ENCODE measurements around the gene DCAKD. TPM values are rescaled to one million over a fixed set of nuclear protein-coding genes. Genes with fewer than 3 reads are reported as not detected.
A peak's percentile ranks its signal among the peaks of the same experiment; 100 is the strongest.

DCAKD gene
- total and polyA plus RNA-seq, 2 donors (not counting 3 experiments of a cell fraction or from before 2014, with no cell fraction given): 30.8 to 36.5 TPM

GRCh38 chr17:45092911-45093430 is 41.5 kb upstream of the DCAKD start:
- Histone ChIP-seq H3K79me2 (ENCODE audit: control insufficient read depth, insufficient read depth, low read length) (no peaks in the 10 kb centered on the region), H3K9ac (replicated peaks; ENCODE audit: extremely low read depth, insufficient read depth, low read length) (peak overlapping the region; percentile 75), H3K4me2 (ENCODE audit: insufficient read depth, low read length) (peak overlapping the region; percentile 23), H3K9me1 (replicated peaks; ENCODE audit: control insufficient read depth, extremely low read depth, insufficient read depth, low read length) (no peaks in the 10 kb centered on the region), H3K36me3 (ENCODE audit: control insufficient read depth in 2 of 2, extremely low read depth in 1 of 2, insufficient read depth in 2 of 2, low read length in 2 of 2) (peaks cover 22 to 29% of the 10 kb centered on the region in 2 experiments), H3K4me3 (replicated peaks in 1 of 3; ENCODE audit: insufficient read depth in 1 of 3, low read depth in 1 of 3, low read length in 3 of 3) (no peak overlapping the region), H4K20me1 (replicated peaks; ENCODE audit: control insufficient read depth, extremely low read depth, insufficient read depth, low read length) (no peaks in the 10 kb centered on the region), H3K9me3 (replicated peaks; ENCODE audit: control insufficient read depth, insufficient read depth, low read length) (no peaks in the 10 kb centered on the region), H3K27me3 (ENCODE audit: control insufficient read depth in 2 of 2, insufficient read depth in 2 of 2, low read length in 2 of 2) (no peaks in the 10 kb centered on the region), H3K4me1 (ENCODE audit: control insufficient read depth, extremely low read depth, insufficient read depth, low read length) (peaks cover 23% of the 10 kb centered on the region), H3K27ac (ENCODE audit: insufficient read depth, low read depth, low read length) (peak overlapping the region; percentile 92), H2AFZ (ENCODE audit: low read depth, low read length) (no peak overlapping the region)
- dilution Hi-C loops (cut with MboI; ENCODE audit: extremely low pct_ligation_motif_present, low sequenced_read_pairs) (no loop called here), intact Hi-C loops (cut with micrococcal nuclease) (loop anchor here (5.0 kb wide), 1 partner anchor 41 kb away; the partner anchor contains the start of gene DCAKD)
- peak; percentile 95 for DNase-seq (ENCODE audit: low read depth, low spot score)
- peak; percentile 100 for FAIRE-seq
- CTCF ChIA-PET: interaction anchor here (0.5 to 2.5 kb wide), 5 partner anchors 24 to 311 kb away, joined by 3 to 13 read pairs (median 4); partner anchors contain the start of gene ACBD4
- no peak for TF ChIP-seq POLR2A (IDR thresholded peaks at IDR 0.05; ENCODE audit: low read depth, low read length)
- TF ChIP-seq GATA2 (IDR thresholded peaks at IDR 0.05; ENCODE audit: insufficient read depth, insufficient read length, low read depth, low read length): no peak
- no peak for TF ChIP-seq EZH2 (IDR thresholded peaks at IDR 0.05; ENCODE audit: borderline replicate concordance, low read depth, low read length, severe bottlenecking)
- peak; percentile 82 for TF ChIP-seq POLR2AphosphoS5 (IDR thresholded peaks at IDR 0.05; ENCODE audit: insufficient read depth, low read depth, low read length)
- TF ChIP-seq FOS (IDR thresholded peaks at IDR 0.05; ENCODE audit: borderline replicate concordance, insufficient read depth, low read length): peak; percentile 81
- no peak for TF ChIP-seq CTCF (IDR thresholded peaks at IDR 0.05; ENCODE audit: extremely low read depth in 1 of 2, insufficient read depth in 1 of 2, low read depth in 1 of 2, low read length in 2 of 2)
- peak; percentile 53 for TF ChIP-seq MYC (IDR thresholded peaks at IDR 0.05; ENCODE audit: low read depth, low read length)
- TF ChIP-seq JUN (IDR thresholded peaks at IDR 0.05; ENCODE audit: borderline replicate concordance, insufficient read depth, insufficient read length, low read depth): peak; percentile 69
- TF ChIP-seq, protein P1, sequence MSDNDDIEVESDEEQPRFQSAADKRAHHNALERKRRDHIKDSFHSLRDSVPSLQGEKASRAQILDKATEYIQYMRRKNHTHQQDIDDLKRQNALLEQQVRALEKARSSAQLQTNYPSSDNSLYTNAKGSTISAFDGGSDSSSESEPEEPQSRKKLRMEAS (IDR thresholded peaks at IDR 0.05; ENCODE audit: insufficient read depth, insufficient read length): peak; percentile 35
- POLR2A ChIA-PET: interaction anchor here (0.5 to 1.3 kb wide), 2 partner anchors 28 to 56 kb away, joined by 4 to 6 read pairs; partner anchors contain the start of gene HEXIM1
- no TSS peak for BruUV-seq (replicated peaks)
